A673 (cell line): ENCODE measurements around the gene TMPRSS6.

ENCODE experiments used
- EZH2 ChIP-seq: fragments of 200-600 bp; sonication (generic); IDR thresholded peaks from 2 replicates; pipeline ENCODE4 v1.6.1; 2017; ENCODE audit warnings: borderline replicate concordance, low read depth, mild to moderate bottlenecking, mixed read lengths, antibody characterized with exemption, low read length; ENCODE audit not compliant: poor library complexity, severe bottlenecking
- TF ChIP-seq, protein P1 (sequence below): fragments of 300-800, 200-600 bp; sonication (generic); conservative IDR thresholded peaks from 2 replicates; pipeline ENCODE4 v1.5.1; 2017; ENCODE audit warnings: low read depth, mild to moderate bottlenecking, antibody characterized with exemption, low read length, moderate library complexity, mixed read lengths

DNA sequence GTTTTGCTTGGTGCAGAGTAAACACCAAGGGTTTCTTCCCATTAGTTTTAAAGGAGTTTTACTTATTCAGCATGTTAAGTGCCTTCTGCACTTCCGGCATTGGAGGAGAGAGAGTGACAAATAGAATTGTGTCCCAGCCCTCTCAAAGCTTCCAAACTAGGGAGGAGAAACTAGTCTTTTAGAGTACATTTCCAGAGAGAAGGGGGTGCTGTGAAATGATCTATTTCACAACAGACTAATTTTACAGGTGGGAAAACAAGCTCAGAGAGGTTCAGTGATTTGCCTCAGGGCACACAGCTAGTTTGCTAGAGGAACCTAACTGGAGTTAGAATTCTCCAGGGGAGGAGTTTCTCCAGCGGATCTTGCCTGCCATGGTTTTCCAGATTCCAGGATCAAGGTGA is 77.4 kb downstream of the TMPRSS6 start:
- TF ChIP-seq, protein P1, sequence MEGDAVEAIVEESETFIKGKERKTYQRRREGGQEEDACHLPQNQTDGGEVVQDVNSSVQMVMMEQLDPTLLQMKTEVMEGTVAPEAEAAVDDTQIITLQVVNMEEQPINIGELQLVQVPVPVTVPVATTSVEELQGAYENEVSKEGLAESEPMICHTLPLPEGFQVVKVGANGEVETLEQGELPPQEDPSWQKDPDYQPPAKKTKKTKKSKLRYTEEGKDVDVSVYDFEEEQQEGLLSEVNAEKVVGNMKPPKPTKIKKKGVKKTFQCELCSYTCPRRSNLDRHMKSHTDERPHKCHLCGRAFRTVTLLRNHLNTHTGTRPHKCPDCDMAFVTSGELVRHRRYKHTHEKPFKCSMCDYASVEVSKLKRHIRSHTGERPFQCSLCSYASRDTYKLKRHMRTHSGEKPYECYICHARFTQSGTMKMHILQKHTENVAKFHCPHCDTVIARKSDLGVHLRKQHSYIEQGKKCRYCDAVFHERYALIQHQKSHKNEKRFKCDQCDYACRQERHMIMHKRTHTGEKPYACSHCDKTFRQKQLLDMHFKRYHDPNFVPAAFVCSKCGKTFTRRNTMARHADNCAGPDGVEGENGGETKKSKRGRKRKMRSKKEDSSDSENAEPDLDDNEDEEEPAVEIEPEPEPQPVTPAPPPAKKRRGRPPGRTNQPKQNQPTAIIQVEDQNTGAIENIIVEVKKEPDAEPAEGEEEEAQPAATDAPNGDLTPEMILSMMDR: no peak
- no peak for TF ChIP-seq EZH2
